Upper lobe of right lung (tissue), 1 donor: Measurements from ENCODE around the gene ANKZF1. TPM values are rescaled to one million over a fixed set of nuclear protein-coding genes. Genes with fewer than 3 reads are reported as not detected.

Source experiments
- ATAC-seq: fragments of 200-7000 bp; cut with Tn5 transposase; one replicate; pipeline ENCODE4 v1.9.1; 2020; ENCODE audit warnings: mild to moderate bottlenecking, moderate library complexity
- DNase-seq: peaks from one replicate; pipeline ENCODE4 v3.0.0-alpha.2; 2020
- H3K27ac ChIP-seq: fragments of 200-600 bp; one replicate; pipeline ENCODE4 v1.8.0; 2022
- H3K27me3 ChIP-seq: fragments of 200-600 bp; one replicate; pipeline ENCODE4 v1.8.0; 2022; ENCODE audit warnings: mild to moderate bottlenecking
- H3K36me3 ChIP-seq: fragments of 200-600 bp; one replicate; pipeline ENCODE4 v1.8.0; 2022
- H3K4me1 ChIP-seq: fragments of 200-600 bp; one replicate; pipeline ENCODE4 v1.8.0; 2022
- H3K4me3 ChIP-seq: fragments of 200-600 bp; one replicate; pipeline ENCODE4 v1.8.0; 2022; ENCODE audit warnings: mild to moderate bottlenecking
- H3K9me3 ChIP-seq: fragments of 200-600 bp; one replicate; pipeline ENCODE4 v1.8.0; 2022
- intact Hi-C: fragments of 100-400 bp; cut with DNase I; formaldehyde crosslinking; loops from one replicate; pipeline ENCODE4 v1.11.0; 2022
- total RNA-seq: library from RNA; stranded (reverse); fragmentation: NEBNext Ultra II Directional; extraction: Animal tissue kit (Norgen Biotek cat#: 25700); gene quantifications from one replicate; pipeline ENCODE4 v1.2.1, GENCODE V29; 2021
- TF ChIP-seq, protein P1 (sequence below): fragments of 200-600 bp; IDR thresholded peaks from one replicate; pipeline ENCODE4 v1.8.0; 2022; ENCODE audit warnings: antibody characterized with exemption
- donor health status: DM: no; HTN: yes; CAD: no; lungs with severe emphysema.

Gene ANKZF1
- total RNA-seq, 1 donor from 2014 or later, result 37.6 TPM

DNA sequence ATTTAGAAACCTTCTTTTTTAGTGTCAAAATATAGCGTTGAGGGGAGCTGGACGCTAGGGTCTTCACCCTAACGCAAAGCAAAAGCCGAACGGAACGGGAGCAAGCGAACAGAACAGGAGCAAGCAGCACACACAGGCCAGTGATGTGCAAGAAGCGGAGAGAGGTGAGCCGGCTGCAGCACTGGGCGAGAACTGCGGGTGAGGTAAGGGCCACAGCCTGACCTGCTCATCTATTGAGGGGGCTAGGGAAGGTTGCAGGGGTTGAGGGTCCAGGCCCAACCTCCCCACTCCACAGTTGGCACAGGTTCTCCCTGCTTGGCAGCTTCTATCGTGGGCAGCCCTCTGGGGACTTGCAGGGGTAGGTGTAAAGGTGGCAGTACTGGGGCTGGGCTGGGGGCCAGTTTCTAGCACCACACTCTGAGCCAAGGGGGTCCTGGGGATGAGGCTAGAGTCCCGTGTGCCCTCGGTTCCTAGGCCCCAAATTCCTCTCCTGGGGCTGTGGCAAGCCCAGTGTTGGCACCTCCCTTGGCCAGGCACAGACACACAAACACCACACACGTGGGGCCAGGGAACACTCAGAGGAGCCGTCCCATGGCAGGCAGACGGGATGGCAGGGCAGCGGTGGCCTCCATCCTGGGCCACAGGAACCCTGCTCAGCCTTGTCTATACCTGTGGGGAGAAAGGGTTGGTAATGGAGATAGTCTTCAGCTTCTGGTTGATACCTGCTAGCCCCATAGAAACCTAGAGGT is 9.6 kb upstream of the ANKZF1 start:
- intact Hi-C loops, result loop anchor here (10.0 kb wide), 1 partner anchor 45 kb away; the partner anchor contains the start of genes CNPPD1, RETREG2 and SLC23A3

DNA sequence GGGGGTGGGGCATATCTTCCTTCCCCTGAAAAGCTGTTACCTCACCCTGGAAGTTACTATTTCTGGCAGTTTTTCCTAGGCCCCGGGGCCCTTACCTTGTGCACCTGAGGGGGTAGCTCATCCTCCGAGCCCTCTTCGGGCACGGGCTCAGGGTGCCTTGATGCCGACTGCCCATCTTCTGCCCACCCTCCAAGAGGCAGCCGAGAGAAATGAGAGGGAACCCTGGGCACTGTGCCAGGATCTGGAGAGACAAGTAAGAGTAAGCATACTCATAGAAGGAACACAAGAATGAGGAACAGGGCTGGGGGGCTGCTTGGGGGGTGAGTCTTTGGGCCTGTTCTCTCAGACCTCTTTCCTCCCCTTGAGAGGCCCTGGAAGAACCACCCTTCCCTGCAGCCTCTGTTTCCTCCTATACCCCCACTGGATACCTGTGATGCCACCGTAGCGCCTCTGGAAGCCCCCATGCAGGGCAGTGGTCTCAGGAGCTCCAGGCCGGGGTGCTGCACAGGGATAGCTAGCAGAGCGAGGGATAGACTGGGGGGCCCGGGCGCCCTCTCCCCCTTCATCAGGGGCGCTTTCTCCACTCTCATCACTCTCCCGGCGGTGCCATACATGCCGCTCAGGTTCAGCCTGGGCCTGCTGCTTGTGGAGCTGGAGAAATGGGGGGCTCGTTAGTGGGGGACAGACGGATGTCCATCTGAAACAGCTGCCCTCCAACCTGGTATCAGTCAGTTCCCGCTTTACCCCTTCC is 8.8 kb upstream of the ANKZF1 start:
- H3K27me3 ChIP-seq, result no peaks in the 10 kb centered on the region
- H3K9me3 ChIP-seq, result no peaks in the 10 kb centered on the region
- H3K4me1 ChIP-seq, result peaks cover 21% of the 10 kb centered on the region
- H3K4me3 ChIP-seq, result no peak overlapping the region
- intact Hi-C loops, result loop anchor here (10.0 kb wide), 1 partner anchor 46 kb away; the partner anchor contains the start of genes CNPPD1, RETREG2 and SLC23A3
- DNase-seq, result no peak
- no peak overlapping the region for H3K27ac ChIP-seq
- peaks cover 66% of the 10 kb centered on the region for H3K36me3 ChIP-seq
- no peak for ATAC-seq
- TF ChIP-seq, protein P1, sequence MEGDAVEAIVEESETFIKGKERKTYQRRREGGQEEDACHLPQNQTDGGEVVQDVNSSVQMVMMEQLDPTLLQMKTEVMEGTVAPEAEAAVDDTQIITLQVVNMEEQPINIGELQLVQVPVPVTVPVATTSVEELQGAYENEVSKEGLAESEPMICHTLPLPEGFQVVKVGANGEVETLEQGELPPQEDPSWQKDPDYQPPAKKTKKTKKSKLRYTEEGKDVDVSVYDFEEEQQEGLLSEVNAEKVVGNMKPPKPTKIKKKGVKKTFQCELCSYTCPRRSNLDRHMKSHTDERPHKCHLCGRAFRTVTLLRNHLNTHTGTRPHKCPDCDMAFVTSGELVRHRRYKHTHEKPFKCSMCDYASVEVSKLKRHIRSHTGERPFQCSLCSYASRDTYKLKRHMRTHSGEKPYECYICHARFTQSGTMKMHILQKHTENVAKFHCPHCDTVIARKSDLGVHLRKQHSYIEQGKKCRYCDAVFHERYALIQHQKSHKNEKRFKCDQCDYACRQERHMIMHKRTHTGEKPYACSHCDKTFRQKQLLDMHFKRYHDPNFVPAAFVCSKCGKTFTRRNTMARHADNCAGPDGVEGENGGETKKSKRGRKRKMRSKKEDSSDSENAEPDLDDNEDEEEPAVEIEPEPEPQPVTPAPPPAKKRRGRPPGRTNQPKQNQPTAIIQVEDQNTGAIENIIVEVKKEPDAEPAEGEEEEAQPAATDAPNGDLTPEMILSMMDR, result no peak

More for the DNA sequence above, 9.6 kb upstream of the ANKZF1 start:
- TF ChIP-seq, protein P1, result no peak
- no peak for DNase-seq
- Histone ChIP-seq H3K27ac (peak overlapping the region; percentile 75), H3K9me3 (no peaks in the 10 kb centered on the region), H3K4me1 (peaks cover 21% of the 10 kb centered on the region), H3K27me3 (no peaks in the 10 kb centered on the region), H3K36me3 (peaks cover 65% of the 10 kb centered on the region), H3K4me3 (no peak overlapping the region)
- no peak for ATAC-seq

DNA sequence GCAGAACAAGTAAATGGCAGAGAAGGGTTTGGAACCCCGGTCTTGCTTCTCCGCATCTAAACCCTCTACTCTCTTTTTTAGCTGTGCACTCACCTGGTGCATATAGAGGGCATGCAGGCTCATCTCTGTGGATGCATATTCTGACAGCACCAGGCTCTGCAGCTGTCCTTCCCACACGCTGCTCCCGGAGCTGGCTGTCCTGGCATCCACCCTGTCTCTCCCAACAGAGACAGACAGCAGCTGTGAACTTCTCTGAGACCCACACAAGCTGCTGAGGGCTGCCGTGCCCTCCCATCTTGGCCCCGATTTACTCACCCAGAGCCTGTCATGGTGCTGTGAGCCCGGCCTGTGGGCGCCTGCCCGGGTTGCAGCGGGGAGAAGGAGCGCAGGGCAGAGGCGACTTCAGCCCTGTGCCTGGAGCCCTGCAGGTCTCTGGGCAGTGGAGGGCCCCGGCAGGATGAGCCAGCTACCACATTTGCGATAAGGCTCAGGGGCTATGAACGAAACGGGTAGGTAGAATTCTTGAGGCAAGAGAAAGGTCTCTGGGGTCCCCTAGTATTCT is 7.6 kb upstream of the ANKZF1 start:
- Histone ChIP-seq H3K4me1 (peaks cover 21% of the 10 kb centered on the region), H3K27ac (no peak overlapping the region), H3K4me3 (no peak overlapping the region), H3K36me3 (peaks cover 77% of the 10 kb centered on the region), H3K9me3 (no peaks in the 10 kb centered on the region), H3K27me3 (no peaks in the 10 kb centered on the region)
- DNase-seq (no peak), ATAC-seq (no peak)
- TF ChIP-seq, protein P1, result no peak
- intact Hi-C loops, result loop anchor here (10.0 kb wide), 1 partner anchor 47 kb away; the partner anchor contains the start of genes CNPPD1, RETREG2 and SLC23A3

DNA sequence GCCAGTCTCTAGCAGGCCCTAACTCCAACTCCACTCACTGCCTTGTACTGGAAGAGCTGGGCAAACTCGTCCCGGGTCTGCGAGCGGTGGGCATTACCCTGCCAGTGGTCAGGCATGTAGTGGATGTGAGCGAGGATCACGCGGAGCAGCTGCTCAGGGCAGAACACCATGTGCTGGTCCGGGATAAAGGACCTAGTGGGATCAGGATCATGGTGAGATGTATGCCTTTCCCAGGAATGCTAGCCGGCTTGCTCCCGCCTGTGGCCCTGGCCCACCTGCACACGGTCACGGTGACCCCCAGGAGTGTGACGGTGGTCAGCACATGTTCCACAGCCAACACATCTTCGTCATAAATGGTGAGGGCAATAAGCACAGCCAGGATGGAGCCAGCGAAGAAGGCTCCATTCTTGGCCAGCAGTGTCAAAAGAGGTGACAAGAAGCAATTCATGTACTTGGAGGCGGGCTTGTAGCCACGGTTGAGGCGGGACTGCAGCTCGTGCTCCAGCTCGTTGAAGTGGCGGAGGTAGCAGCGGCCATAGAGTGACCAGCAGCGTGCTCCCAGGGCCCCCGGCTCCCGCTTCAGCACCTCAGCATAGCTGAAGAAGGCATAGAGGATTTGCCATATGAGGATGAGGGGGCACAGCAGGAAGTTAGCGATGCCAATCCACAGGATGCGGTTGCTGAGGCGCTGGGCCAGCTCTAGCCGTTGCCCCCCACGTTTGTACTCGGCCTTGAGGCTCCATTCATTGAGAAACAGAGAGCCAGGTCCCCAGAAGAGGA is 5.6 kb upstream of the ANKZF1 start:
- H3K27ac ChIP-seq, result no peak overlapping the region
- H3K9me3 ChIP-seq, result no peaks in the 10 kb centered on the region
- no peak for DNase-seq
- no peaks in the 10 kb centered on the region for H3K27me3 ChIP-seq
- H3K36me3 ChIP-seq, result peaks cover 79% of the 10 kb centered on the region
- peaks cover 27% of the 10 kb centered on the region for H3K4me1 ChIP-seq
- no peak overlapping the region for H3K4me3 ChIP-seq
- no peak for ATAC-seq
- intact Hi-C loops, result loop anchor here (10.0 kb wide), 1 partner anchor 49 kb away; the partner anchor contains the start of genes CNPPD1, RETREG2 and SLC23A3
- TF ChIP-seq, protein P1, result no peak

DNA sequence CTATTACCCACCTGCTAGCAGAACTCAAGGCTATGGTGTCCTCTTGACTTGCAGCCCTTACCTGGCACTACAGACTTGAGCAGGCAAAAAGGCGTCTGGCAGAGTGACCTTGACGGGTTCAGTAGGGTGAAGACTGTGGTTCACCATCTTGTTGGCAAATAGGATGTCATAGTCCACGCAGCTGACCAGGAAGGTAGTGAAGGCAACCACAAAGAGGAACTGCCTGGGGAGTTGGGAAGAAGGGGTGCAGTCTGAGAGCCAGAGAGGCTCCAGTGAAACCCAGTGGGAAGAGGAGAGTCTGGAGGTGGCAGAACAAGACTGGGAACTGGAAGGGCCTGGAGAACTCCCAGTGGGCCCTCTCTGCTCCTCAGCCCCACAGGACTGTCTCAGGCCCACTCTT is 4.3 kb upstream of the ANKZF1 start:
- H3K36me3 ChIP-seq, result peaks cover 68% of the 10 kb centered on the region
- H3K27me3 ChIP-seq, result no peaks in the 10 kb centered on the region
- H3K27ac ChIP-seq, result no peak overlapping the region
- intact Hi-C loops, result loop anchor here (10.0 kb wide), 1 partner anchor 51 kb away; the partner anchor contains the start of genes CNPPD1, RETREG2 and SLC23A3
- no peak for ATAC-seq
- H3K4me1 ChIP-seq, result peaks cover 19% of the 10 kb centered on the region
- no peak overlapping the region for H3K4me3 ChIP-seq
- no peaks in the 10 kb centered on the region for H3K9me3 ChIP-seq
- no peak for DNase-seq
- TF ChIP-seq, protein P1, result no peak
